ENCODE data around the gene PCDHB5.
"Not testable (repeated sequence)": the region's sequence is repeated elsewhere in the genome, so short reads cannot be mapped to it uniquely, and the experiment has no call there.

PCDHB5 gene

GRCh38 chr5:141101059-141101458, 33.9 kb upstream of the PCDHB5 start:
- no peaks in the 10 kb centered on the region for H3K4me1 ChIP-seq
- intact Hi-C loops (cut with DNase I; ENCODE audit: low total_unique reads): no loop called here
- H3K36me3 ChIP-seq: no peaks in the 10 kb centered on the region
- no peak for TF ChIP-seq CTCF (IDR thresholded peaks at IDR 0.05)
- peak overlapping the region in 1 of 2 donors; percentile 18 for H3K4me3 ChIP-seq
- DNase-seq: no peak
- peaks cover 6 to 66% (median 46%) of the 10 kb centered on the region in 3 donors for H3K9me3 ChIP-seq
- H3K27ac ChIP-seq: no peak overlapping the region
- H3K27me3 ChIP-seq: no peaks in the 10 kb centered on the region

- DNase-seq; H3K4me3 ChIP-seq; H3K27me3 ChIP-seq; H3K36me3 ChIP-seq; H3K4me1 ChIP-seq; H3K27ac ChIP-seq; intact Hi-C loops (cut with DNase I; ENCODE audit: low total_unique reads): not testable (repeated sequence)
- peaks cover 6 to 63% (median 43%) of the 10 kb centered on the region in 3 donors for H3K9me3 ChIP-seq
Observed at GRCh38 chr5:141102070-141102469, 32.9 kb upstream of the PCDHB5 start.

- peaks cover 6 to 63% (median 43%) of the 10 kb centered on the region in 3 donors for H3K9me3 ChIP-seq
- H3K4me1 ChIP-seq; DNase-seq; H3K4me3 ChIP-seq; H3K36me3 ChIP-seq; H3K27ac ChIP-seq; intact Hi-C loops (cut with DNase I; ENCODE audit: low total_unique reads); H3K27me3 ChIP-seq: not testable (repeated sequence)
Observed at GRCh38 chr5:141102471-141102870, 32.5 kb upstream of the PCDHB5 start.

GRCh38 chr5:141105350-141105749, 29.7 kb upstream of the PCDHB5 start:
- no peak for DNase-seq
- no peak for TF ChIP-seq CTCF (IDR thresholded peaks at IDR 0.05)
- Histone ChIP-seq H3K27me3 (no peaks in the 10 kb centered on the region), H3K4me1 (no peaks in the 10 kb centered on the region), H3K36me3 (no peaks in the 10 kb centered on the region), H3K27ac (no peak overlapping the region), H3K4me3 (no peak overlapping the region), H3K9me3 (peaks cover 2 to 47% (median 42%) of the 10 kb centered on the region in 3 donors)
- intact Hi-C loops (cut with DNase I; ENCODE audit: low total_unique reads): no loop called here

- Histone ChIP-seq H3K9me3 (peaks cover 0 to 59% (median 30%) of the 10 kb centered on the region in 3 donors), H3K27me3 (no peaks in the 10 kb centered on the region), H3K27ac (no peak overlapping the region), H3K4me3 (no peak overlapping the region), H3K4me1 (no peaks in the 10 kb centered on the region), H3K36me3 (no peaks in the 10 kb centered on the region)
- no peak for DNase-seq
- TF ChIP-seq CTCF (IDR thresholded peaks at IDR 0.05): no peak
- intact Hi-C loops (cut with DNase I; ENCODE audit: low total_unique reads): no loop called here
Observed at GRCh38 chr5:141119250-141119649, 15.8 kb upstream of the PCDHB5 start.

- Histone ChIP-seq H3K9me3 (peaks cover 0 to 55% (median 30%) of the 10 kb centered on the region in 3 donors), H3K27ac (no peak within 1 kb of the TSS), H3K27me3 (no peaks in the 10 kb centered on the region), H3K36me3 (peaks cover 0 to 9% (median 0%) of the 10 kb centered on the region in 3 donors), H3K4me1 (no peaks in the 10 kb centered on the region), H3K4me3 (peak within 1 kb of the TSS; percentile 32 to 41)
- intact Hi-C loops (cut with DNase I; ENCODE audit: low total_unique reads): no loop called here
- DNase-seq: no peak
- TF ChIP-seq CTCF (IDR thresholded peaks at IDR 0.05): peak in 1 of 2 experiments; percentile 28
Observed at GRCh38 chr5:141121563-141121962, 13.4 kb upstream of the PCDHB5 start, which contains the start of gene PCDHB4. Gene PCDHB4 (plus strand): TSS chr5:141121818. CDS start chr5:141121999, 181 bp downstream.

GRCh38 chr5:141121985-141122384, 13.0 kb upstream of the PCDHB5 start:
- peaks cover 0 to 55% (median 25%) of the 10 kb centered on the region in 3 donors for H3K9me3 ChIP-seq
- H3K4me1 ChIP-seq: no peaks in the 10 kb centered on the region
- TF ChIP-seq CTCF (IDR thresholded peaks at IDR 0.05): no peak
- no peak for DNase-seq
- no peak overlapping the region for H3K27ac ChIP-seq
- intact Hi-C loops (cut with DNase I; ENCODE audit: low total_unique reads): no loop called here
- peaks cover 0 to 9% (median 4%) of the 10 kb centered on the region in 3 donors for H3K36me3 ChIP-seq
- peak overlapping the region; percentile 32 to 41 for H3K4me3 ChIP-seq
- H3K27me3 ChIP-seq: no peaks in the 10 kb centered on the region

- H3K36me3 ChIP-seq; H3K4me3 ChIP-seq; H3K27ac ChIP-seq; H3K4me1 ChIP-seq; DNase-seq; H3K27me3 ChIP-seq; intact Hi-C loops (cut with DNase I; ENCODE audit: low total_unique reads): not testable (repeated sequence)
- H3K9me3 ChIP-seq: peaks cover 0 to 58% (median 23%) of the 10 kb centered on the region in 3 donors
Observed at GRCh38 chr5:141123396-141124135, 11.4 kb upstream of the PCDHB5 start.
